NB4 (cell line): ENCODE data around the gene STK32B.

Source experiments
- POLR2A ChIP-seq: IDR thresholded peaks from 2 replicates; pipeline ENCODE4 v1.6.1; 2011; ENCODE audit warnings: mild to moderate bottlenecking; ENCODE audit not compliant: insufficient read length; ENCODE audit errors: extremely low read depth
- TF ChIP-seq, protein P1 (sequence below): IDR thresholded peaks from one replicate; pipeline ENCODE4 v1.5.1; 2012; ENCODE audit warnings: low read depth, low read length

DNA sequence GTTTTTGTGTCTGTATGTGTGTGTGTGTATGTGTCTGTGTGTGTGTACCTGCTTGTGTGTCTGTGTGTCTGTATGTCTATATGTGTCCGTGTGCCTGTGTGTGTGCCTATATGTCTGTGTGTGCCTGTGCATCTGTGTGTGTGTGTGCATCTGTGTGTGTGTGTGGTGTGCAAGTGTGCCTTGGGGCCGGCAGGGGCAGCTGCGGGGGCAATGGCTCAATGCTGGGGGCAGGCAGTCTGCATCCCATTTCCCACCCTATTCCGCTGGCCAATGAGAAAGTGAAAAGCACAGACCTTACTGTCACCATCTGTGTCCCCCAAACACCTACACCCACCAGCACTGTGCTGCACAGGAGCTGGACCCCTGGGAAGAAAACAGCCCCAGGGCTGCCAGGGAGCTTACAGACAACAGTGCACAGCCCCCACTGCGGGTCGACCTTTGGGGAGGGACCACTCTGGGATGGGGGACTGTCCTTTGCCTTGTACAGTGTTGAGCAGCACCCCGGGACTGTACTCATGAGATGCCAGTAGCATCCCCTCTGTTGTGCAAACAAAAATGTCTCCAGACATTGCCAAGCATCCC, 411.1 kb downstream of the STK32B start:
- no peak for TF ChIP-seq POLR2A
- TF ChIP-seq, protein P1, sequence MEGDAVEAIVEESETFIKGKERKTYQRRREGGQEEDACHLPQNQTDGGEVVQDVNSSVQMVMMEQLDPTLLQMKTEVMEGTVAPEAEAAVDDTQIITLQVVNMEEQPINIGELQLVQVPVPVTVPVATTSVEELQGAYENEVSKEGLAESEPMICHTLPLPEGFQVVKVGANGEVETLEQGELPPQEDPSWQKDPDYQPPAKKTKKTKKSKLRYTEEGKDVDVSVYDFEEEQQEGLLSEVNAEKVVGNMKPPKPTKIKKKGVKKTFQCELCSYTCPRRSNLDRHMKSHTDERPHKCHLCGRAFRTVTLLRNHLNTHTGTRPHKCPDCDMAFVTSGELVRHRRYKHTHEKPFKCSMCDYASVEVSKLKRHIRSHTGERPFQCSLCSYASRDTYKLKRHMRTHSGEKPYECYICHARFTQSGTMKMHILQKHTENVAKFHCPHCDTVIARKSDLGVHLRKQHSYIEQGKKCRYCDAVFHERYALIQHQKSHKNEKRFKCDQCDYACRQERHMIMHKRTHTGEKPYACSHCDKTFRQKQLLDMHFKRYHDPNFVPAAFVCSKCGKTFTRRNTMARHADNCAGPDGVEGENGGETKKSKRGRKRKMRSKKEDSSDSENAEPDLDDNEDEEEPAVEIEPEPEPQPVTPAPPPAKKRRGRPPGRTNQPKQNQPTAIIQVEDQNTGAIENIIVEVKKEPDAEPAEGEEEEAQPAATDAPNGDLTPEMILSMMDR, result no peak
